ENCODE data around the gene MAML2. TPM values are rescaled to one million over a fixed set of nuclear protein-coding genes. Genes with fewer than 3 reads are reported as not detected.

The MAML2 gene
- total and polyA plus RNA-seq, 9 of the 15 experiments (the other 6 are each of a cell fraction or from before 2014, with no cell fraction given) = 0.79 to 6.8 (median 4.8) TPM

GRCh38 chr11:96389720-96390487, 46.9 kb upstream of the MAML2 start, which contains the start of the genes CCDC82 and JRKL (continued):
- TF ChIP-seq ZNF586 (CRISPR knock-in tag; conservative IDR thresholded peaks at IDR 0.05) (no peak), ARID3A (IDR thresholded peaks at IDR 0.05; ENCODE audit: borderline replicate concordance, low read depth, low read length) (no peak), DDX20 (tag; IDR thresholded peaks at IDR 0.05; ENCODE audit: low read depth) (no peak), MXD1 (CRISPR knock-in tag; IDR thresholded peaks at IDR 0.05; ENCODE audit: borderline replicate concordance, poor library complexity, severe bottlenecking) (no peak), ELF2 (CRISPR knock-in tag; IDR thresholded peaks at IDR 0.05) (0 out of 2 replicates have a peak, but pooled peaks have one; percentile 38), ZNF75A (CRISPR knock-in tag; IDR thresholded peaks at IDR 0.05) (no peak), NFRKB (IDR thresholded peaks at IDR 0.05; ENCODE audit: low read depth) (no peak), ZBTB7A (IDR thresholded peaks at IDR 0.05; ENCODE audit: borderline replicate concordance, control insufficient read depth, low read depth, low read length) (peak; percentile 14; the same call in 1 of the 2 replicates), NRF1 (conservative IDR thresholded peaks at IDR 0.05 in 1 of 2, IDR thresholded peaks at IDR 0.05 in 1 of 2) (peak; percentile 55 to 58), ATF7 (IDR thresholded peaks at IDR 0.05) (peak; percentile 25; the same call in 1 of the 2 replicates), HINFP (tag; conservative IDR thresholded peaks at IDR 0.05; ENCODE audit: low read depth) (no peak), ZNF449 (CRISPR knock-in tag; IDR thresholded peaks at IDR 0.05) (no peak), TRIM28 (IDR thresholded peaks at IDR 0.05) (peak; percentile 90), RNF219 (CRISPR knock-in tag; IDR thresholded peaks at IDR 0.05) (no peak), CBFA2T2 (conservative IDR thresholded peaks at IDR 0.05) (no peak), ZNF717 (CRISPR knock-in tag; IDR thresholded peaks at IDR 0.05) (no peak), LEF1 (IDR thresholded peaks at IDR 0.05) (peak; percentile 30; the same call in 1 of the 2 replicates)

Data from K562 (cell line).